Right forelimb (tissue), 1 donor: ENCODE results near the gene COL9A2.
"Not testable (repeated sequence)": the region's sequence is repeated elsewhere in the genome, so short reads cannot be mapped to it uniquely, and the experiment has no call there.

Experiments used
- DNase-seq: peaks from one replicate; pipeline ENCODE4 v3.0.0-alpha.2; 2018

The COL9A2 gene

GRCh38 chr1:40316595-40317393, at the start of gene COL9A2:
Gene COL9A2, minus strand, starts transcription at chr1:40317286. Its CDS starts 89 bp downstream, at chr1:40317197.
- DNase-seq = peak; percentile 72

DNA sequence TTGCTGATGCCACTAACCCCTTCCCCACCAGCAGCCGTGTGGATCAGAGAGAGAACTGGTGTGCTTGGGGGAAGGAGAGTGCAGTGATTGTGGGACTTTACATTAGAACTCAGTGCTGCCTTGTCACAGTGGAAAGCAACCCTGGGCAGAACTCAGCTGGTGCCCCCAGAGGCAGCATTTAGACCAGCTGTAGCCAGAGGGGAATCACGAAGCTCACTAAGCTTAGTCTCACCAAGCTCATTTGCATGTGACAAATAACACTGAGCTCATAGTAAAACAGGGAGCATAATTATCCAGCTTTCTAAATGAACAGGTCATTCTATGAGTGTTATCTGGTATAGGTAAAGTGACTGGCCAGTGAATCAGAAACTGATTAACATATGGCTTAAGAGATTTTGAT, 46.6 kb upstream of the COL9A2 start:
- DNase-seq = no peak

DNA sequence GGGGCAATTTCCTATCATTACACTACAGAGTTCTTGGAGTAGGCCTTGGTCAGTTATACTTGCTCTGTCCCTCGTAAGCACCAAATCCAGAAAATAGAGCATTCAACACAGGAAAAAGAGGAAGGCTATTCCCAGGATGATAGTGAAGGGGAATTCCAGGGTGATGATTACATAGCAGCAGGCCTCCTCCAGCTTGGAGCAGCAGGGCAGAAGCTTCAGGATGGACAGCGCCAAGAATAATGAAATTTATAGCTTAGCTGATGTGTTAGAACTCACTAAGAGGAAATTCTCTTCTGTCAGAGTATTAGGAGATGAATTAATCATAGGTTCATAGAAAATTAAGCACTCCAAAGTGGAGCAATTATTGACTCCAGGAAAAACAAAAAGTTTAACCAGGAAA, 45.6 kb upstream of the COL9A2 start:
- DNase-seq = no peak

GRCh38 chr1:40362199-40362598, 45.1 kb upstream of the COL9A2 start:
- DNase-seq = no peak

- no peak for DNase-seq
These were observed 44.6 kb upstream of the COL9A2 start for GRCh38 chr1:40361637-40362036.

GRCh38 chr1:40361201-40361600, 44.1 kb upstream of the COL9A2 start:
- DNase-seq = no peak

GRCh38 chr1:40360631-40361030, 43.5 kb upstream of the COL9A2 start:
- no peak for DNase-seq

DNA sequence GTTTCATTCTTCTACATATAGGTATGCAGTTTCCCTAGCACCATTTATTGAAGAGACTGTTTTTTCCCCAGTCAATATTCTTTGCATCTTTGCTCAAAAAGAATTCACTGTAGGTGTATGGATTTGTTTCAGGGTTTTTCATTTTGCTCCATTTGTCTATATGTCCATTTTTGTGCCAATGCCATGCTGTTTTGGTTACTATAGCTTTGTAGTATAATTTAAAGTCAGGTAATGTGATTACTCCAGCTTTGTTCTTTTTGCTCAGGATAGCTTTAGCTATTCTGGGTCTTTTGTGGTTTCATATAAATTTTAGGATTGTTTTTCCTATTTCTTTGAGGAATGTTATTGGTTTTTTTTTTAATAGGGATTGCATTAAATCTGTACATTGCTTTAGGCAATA, 40.5 kb upstream of the COL9A2 start:
- no peak for DNase-seq

- no peak for DNase-seq
These were observed 36.0 kb upstream of the COL9A2 start for GRCh38 chr1:40353082-40353481.

DNA sequence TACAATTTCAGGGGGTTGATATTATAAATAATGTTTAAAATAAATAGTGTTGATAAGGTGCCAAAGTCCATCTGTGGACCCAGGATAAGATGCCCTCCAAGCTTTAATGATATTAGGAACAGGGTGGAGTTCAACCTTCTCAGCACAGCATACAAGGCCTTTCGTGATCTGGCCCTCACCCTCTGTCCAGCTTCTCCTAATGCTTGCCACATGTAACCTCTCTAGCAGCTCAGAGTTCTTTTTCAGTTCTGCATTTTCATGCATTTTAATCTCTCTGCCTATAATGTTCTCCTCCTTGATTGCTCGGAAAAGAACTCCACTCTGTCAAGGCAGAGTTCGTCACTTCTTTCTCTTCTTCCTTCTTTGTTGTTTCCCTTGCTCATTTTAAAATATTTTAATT, 35.0 kb upstream of the COL9A2 start:
- DNase-seq = no peak

DNA sequence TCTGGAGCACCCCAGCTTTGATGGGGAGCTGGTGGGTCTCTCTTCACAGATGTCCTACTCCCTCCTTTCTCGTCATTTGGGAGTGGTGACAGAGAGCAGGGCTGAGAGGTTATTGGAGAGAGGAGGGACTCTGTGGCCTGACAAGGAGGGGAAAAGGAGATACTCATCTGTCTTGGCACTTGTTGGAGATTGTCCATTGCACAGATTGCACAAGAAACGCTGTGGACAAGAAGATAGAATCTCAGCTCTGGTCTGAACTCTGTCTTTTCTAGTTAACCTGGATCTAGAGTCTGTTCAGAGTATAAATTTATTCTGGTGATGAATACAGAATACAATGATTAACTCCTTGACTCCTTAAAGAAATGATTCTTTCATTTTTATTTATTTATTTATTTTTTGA, 34.0 kb upstream of the COL9A2 start:
- no peak for DNase-seq

- no peak for DNase-seq
These were observed 33.3 kb upstream of the COL9A2 start for GRCh38 chr1:40350391-40350790.

DNA sequence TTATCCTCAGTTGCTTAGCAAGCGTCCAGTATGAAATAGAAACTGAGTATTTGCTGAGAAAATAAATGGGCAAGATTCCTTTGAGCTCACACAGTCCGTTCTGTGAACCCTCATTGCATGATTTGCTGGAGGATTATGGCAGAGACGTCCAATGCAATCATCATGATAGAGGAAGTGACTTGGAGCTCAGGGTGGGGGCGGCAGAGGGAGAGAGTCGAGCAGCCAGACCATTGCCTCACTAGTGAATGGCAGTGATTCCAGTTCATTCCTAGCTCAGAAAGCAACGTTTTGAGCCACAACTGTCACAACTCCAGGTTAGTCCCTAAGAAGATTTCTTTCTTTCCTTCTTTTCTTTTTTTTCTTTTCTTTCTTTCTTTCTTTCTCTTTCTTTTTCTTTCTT, 27.5 kb upstream of the COL9A2 start:
- no peak for DNase-seq

- not testable (repeated sequence) for DNase-seq
These were observed 25.3 kb upstream of the COL9A2 start for GRCh38 chr1:40342381-40342717.

- no peak for DNase-seq
These were observed 24.6 kb upstream of the COL9A2 start for GRCh38 chr1:40341491-40342380.

DNA sequence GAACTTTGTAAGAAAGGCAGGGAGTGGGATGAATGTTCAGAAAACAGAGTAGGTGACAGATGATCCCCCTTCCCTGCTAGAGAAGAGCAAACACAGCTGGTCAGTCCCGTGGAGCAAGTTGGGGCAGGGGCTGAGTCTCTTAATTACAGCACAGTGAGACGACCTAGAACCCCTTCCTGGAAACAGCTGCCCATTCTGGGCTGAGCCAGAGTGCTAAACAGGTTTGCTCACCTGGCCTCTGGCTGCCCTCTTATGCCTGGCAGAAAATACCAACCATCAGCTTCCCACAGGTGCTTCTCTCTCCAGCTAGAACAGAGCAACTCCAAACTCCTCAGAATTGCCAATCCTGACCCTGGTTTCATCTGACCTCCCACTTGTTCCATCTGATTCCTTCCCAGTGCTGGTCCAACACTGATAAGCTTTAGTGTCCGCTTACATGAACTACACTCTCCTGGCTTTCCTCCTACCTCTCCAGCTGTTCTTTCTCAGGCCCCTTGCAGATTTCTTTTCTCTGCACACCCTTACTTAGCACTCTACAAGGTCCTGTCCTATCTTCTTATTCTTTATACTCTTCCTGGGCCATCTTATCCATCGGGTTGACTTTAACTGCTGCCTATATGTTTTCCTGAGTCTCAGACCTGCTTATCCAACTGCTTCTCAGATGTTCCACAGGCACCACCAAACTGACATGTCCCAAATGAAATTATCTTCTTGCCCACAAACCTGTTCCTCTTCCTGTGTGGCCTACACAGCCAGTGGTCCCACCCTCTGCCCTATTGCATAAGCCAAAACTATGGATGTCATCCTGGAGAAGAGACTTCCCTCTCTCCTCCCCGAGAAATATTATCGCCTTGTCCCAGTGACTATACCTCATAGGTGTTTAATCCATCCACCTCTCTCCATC, 22.6 kb upstream of the COL9A2 start:
- no peak for DNase-seq

DNA sequence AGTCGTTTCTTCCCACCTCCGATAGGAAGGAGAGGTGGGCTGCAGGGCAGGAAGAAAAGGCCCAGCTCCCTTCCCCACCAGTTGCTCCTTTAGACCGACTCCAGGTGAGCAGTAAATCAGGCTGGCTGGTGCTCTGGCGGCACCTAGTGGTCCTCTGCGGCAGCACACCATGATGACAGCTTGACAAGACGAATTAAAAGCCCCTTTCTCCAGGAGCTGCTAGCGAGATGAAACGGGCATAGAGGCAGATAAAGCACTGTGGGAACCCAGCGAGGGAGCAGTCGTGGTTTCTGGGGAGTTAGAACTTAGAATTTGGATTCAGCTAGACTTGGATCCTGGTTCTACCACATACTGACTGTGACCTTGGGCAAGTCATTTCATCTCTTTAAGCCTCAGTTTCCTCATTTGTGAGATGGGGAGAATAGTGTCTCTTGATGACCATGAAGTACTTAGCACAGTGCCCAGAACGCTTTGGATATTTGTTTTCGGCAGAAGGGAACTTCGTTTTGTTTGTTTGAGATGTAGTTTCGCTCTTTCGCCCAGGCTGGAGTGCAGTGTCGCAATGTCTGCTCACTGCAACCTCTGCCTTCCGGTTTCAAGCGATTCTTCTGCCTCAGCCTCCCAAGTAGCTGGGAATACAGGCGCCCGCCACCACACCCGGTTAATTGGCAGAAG, 21.8 kb upstream of the COL9A2 start:
- peak; percentile 92 for DNase-seq

- no peak for DNase-seq
These were observed 20.4 kb upstream of the COL9A2 start for GRCh38 chr1:40337443-40337842.

- DNase-seq = no peak
These were observed 15.6 kb upstream of the COL9A2 start for GRCh38 chr1:40332695-40333094.

DNA sequence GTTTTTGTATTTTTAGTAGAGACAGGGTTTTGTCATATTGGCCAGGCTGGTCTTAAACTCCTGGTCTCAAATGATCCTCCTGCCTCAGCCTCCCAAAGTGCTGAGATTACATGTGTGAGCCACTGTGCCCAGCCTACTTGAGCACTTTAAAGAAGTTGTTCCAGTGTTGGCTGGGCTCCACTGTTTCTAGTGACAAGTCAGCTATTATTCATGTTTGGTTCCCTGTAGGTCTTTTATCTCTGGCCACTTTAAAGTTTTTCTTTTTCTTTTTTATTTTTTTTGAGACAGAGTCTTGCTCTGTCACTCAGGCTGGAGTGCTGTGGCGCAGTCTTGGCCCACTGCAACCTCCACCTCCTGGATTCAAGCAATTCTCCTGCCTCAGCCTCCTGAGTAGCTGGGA, 14.3 kb upstream of the COL9A2 start:
- DNase-seq = not testable (repeated sequence)

DNA sequence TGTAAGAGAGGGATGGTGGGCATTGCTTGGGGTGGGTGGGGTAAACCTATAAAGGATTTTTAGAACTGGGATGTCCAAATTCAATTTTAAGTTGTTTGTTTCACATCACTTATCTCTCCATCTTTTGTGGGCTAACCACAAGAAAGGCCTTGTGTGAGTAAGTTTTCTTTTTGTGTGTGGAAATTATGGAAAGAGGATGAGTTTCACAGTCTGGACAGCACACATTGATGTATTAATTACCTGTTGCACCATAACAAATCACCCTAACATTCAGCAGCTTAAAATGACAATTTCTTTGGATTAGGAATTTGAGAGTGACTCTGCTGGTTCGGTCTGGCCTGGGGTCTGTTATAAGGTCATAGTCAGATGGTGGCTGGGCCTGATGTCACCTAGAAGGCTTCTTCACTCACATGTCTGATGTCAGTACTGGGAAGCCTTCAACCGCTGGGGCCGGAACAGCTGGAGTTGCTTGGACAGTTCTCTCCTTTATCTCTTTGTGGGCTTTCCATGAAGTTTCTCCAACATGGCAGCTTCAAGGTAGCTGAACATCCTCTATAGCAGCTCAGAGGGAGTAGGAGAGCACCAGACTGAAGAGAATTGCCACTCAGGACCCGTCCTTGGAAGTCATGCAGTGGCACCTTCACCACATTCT, 2.0 kb upstream of the COL9A2 start:
- no peak for DNase-seq

- DNase-seq = no peak
These were observed 1.4 kb upstream of the COL9A2 start for GRCh38 chr1:40318476-40318875.
